Measurements from ENCODE around the gene SHISAL2B.
"Not testable (repeated sequence)": the region's sequence is repeated elsewhere in the genome, so short reads cannot be mapped to it uniquely, and the experiment has no call there.

Gene SHISAL2B

GRCh38 chr5:64690417-64691151 is at the start of gene SHISAL2B:
Gene SHISAL2B, plus strand, starts transcription at chr5:64690503. Its CDS starts 121 bp downstream, at chr5:64690624.
- DNase-seq (ENCODE audit: low read depth), result no peak

GRCh38 chr5:64644831-64645230 is 45.5 kb upstream of the SHISAL2B start:
- DNase-seq (ENCODE audit: low read depth), result no peak

GRCh38 chr5:64646169-64646568 is 44.1 kb upstream of the SHISAL2B start:
- DNase-seq (ENCODE audit: low read depth), result no peak

- DNase-seq (ENCODE audit: low read depth), result no peak
Measured at GRCh38 chr5:64649512-64649911, 40.8 kb upstream of the SHISAL2B start.

DNA sequence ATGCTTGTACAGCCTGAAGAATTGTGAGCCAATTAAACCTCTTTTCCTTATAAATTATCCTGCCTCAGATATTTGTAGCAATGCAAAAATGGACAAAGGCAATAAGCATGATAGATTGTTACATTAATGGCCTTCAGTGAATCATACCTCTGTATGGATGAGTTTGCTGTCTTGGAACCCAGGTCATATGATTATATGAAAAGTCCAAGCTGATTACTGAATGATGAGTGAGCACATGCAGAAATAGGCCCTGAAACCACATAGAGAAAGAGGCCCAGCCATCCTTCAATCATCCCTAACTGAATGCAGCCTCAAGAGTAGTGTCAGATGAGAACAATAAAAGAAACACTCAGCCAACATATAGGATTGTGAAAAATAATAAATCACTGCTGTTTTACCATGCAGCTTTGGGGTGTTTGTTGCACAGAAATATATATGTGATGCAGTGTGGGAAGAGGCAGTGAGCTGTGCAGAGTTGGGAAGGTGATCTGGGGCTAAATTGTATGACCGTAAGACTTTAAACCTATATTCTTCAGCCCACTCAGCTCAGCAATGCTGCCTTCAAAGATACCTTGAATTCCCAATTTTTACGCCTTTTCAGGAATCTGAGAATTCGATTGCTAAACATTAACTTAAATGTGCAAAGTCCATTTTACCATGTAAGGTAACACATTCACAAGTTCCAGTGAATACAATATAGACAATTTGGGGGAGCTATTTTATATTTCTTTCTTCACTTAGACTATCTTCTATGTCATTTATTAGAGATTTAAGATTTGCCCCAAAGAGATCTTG is 36.3 kb upstream of the SHISAL2B start:
- no peak for DNase-seq (ENCODE audit: low read depth)

DNA sequence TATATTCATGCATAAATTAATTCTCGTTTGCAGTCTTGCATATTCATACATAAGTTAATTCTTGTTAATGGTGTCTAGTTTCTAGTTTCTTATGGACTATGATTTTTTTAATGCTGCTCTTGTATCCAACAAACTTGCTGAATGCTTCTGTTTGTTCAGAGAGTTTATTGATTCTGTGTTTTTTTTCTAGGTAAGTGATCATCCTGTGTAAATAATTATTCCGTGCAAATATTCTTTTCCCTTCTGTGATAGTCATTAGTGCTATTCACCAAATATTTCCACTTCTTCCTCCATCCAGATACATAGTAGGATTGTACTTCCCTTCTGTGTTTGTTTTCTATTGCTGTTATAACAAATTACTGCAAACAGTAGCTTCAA is 35.8 kb upstream of the SHISAL2B start:
- no peak for DNase-seq (ENCODE audit: low read depth)

DNA sequence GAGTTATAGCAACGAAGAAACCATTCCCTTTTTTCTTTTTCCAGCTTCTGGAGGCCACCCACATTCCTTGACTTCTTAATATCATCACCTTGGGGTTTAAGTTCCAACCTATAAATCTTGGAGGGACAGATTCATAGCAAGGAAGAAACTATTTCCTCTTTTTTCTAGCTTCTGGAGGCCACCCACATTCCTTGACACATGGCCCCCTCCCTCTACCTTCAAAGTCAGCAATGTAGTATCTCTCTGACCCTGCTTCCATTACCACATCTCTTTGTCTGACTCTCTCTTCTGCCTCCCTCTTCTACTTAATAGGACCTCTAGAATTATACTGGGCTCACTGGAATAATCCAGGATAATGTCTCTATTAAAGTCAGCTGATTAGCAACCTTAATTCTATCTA is 34.7 kb upstream of the SHISAL2B start:
- DNase-seq (ENCODE audit: low read depth), result no peak

DNA sequence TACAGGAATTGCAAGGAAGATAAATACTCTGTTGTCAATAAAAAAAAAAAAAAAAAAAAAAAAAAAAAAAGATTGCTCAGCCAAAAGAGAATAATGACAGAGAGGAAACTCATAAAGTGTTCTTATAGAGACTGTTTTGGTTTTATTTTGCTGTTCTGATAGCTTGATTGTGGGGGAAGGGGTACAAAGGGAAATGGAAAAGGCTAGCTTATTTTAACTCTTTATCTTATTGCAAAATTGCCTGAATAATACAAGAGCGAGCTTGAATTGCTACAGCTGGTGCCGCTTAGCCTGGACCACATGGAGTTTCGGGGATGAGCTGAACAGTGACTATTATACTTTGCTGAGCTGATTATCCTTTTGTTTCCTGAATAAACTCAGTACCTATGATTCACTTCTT is 31.0 kb upstream of the SHISAL2B start:
- DNase-seq (ENCODE audit: low read depth), result no peak

DNA sequence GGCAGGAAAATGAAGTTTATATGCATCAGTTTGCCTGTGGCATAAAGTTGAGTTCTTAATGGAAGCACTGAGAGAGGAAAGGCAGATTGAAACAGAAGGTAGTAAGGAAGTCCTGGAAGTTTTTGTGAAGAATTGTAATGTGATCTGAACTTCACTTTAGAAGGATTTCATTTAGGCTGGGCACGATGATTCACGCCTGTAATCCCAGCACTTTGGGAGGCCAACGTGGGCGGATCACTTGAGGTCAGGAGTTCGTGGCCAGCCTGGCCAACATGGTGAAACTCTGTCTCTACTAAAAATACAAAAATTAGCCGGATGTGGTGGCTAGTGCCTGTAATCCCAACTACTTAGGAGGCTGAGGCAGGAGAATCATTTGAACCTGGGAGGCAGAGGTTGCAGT is 27.1 kb upstream of the SHISAL2B start:
- DNase-seq (ENCODE audit: low read depth), result not testable (repeated sequence)

GRCh38 chr5:64665243-64665642 is 25.1 kb upstream of the SHISAL2B start:
- DNase-seq (ENCODE audit: low read depth), result no peak

DNA sequence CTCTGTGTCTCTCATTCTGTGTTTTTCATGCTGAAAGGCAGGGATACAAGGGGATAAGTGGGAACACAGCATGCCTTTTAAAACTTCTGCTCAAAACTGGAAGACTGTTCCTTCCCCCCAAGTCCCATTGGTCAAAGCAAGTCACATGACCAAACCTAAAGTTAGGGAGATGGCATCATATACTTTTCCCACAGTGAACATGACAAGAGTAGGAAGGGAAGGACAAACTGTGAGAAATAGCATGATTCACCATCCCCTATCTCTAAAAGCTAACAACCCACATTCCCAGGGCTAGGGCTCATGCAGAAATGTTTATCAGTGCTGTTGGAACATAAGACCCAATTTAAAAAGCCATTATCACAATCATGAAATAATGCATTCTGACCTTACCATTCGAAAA is 24.2 kb upstream of the SHISAL2B start:
- DNase-seq (ENCODE audit: low read depth), result no peak

DNA sequence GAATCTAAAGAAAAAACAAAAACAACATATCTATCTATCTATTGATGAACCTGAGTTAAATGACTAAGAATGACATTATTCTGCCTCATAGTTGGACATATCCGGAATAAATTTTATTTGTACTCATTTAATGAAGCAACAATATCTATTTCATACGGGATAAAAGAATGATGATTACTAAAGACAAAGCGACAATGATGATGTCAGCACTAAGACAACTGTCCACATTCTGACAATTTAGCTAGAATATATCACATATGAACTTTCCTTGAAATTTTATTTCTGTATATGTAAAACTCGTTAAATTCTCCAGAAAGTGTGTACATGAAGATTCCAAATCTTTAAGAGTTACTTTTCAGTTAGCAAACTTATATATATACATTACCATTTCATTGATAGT is 23.2 kb upstream of the SHISAL2B start:
- DNase-seq (ENCODE audit: low read depth), result no peak

- DNase-seq (ENCODE audit: low read depth), result no peak
Measured at GRCh38 chr5:64670277-64670676, 20.0 kb upstream of the SHISAL2B start.

- no peak for DNase-seq (ENCODE audit: low read depth)
Measured at GRCh38 chr5:64671678-64672077, 18.6 kb upstream of the SHISAL2B start.

- DNase-seq (ENCODE audit: low read depth), result no peak
Measured at GRCh38 chr5:64678374-64678773, 11.9 kb upstream of the SHISAL2B start.

- DNase-seq (ENCODE audit: low read depth), result no peak
Measured at GRCh38 chr5:64680289-64680688, 10.0 kb upstream of the SHISAL2B start.

- no peak for DNase-seq (ENCODE audit: low read depth)
Measured at GRCh38 chr5:64682608-64683007, 7.7 kb upstream of the SHISAL2B start.

DNA sequence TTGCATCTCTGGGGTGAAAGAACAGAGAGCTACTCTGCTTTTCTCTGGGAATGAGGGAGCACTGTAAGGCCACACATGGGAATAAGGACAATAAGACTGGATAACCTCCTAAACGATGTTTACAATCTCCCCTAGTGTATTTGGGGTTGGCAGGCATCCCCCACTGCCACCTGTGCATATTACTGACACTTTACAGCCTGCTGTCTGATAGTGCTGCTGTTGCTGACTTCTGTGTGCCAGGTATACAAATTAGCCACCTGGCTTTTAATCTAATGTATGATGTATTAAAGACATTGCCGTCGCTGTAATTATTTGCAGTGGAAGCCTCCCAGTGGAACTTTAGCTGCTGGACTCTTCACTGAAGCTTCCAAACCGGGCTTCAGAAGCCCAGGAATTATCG is 4.4 kb upstream of the SHISAL2B start:
- DNase-seq (ENCODE audit: low read depth), result no peak

GRCh38 chr5:64688391-64688790 is 1.9 kb upstream of the SHISAL2B start:
- DNase-seq (ENCODE audit: low read depth), result no peak

GRCh38 chr5:64688965-64689364 is 1.3 kb upstream of the SHISAL2B start:
- no peak for DNase-seq (ENCODE audit: low read depth)

GRCh38 chr5:64690104-64690416 is 243 bp upstream of the SHISAL2B start:
- DNase-seq (ENCODE audit: low read depth), result no peak

DNA sequence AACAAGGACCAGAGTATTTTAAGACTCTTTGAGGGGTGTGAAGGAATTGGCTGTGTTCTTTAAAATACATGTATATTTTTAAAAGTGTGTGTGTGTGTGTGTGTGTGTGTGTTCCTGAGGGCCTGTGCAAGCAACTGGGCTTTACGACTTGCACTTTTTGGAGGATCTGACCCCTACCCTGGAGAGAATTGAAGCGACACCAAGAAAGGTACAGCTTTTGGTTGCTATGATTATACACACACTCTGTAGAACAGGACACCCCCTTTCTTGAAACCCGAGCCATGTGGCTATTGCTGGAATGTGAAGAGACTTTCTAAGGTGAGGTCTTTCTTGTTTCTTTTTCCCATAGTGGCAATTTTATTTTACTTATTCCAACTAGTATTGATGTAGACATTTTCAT is 988 bp downstream of the SHISAL2B start:
- DNase-seq (ENCODE audit: low read depth), result no peak

- DNase-seq (ENCODE audit: low read depth), result no peak
Measured at GRCh38 chr5:64693636-64694035, 3.3 kb downstream of the SHISAL2B start.

GRCh38 chr5:64696414-64696813 is 6.1 kb downstream of the SHISAL2B start:
- DNase-seq (ENCODE audit: low read depth), result not testable (repeated sequence)

Measured in GM04503 (cell line).